Gastroesophageal sphincter (tissue), 4 donors: ENCODE results near the gene CNTNAP2. TPM values are rescaled to one million over a fixed set of nuclear protein-coding genes. Genes with fewer than 3 reads are reported as not detected.

Source experiments
- ATAC-seq: fragments of 150-250 bp; one replicate; pipeline ENCODE4 v1.9.1; 2016; ENCODE audit warnings: mild to moderate bottlenecking, moderate library complexity
- H3K27ac ChIP-seq, 4 donors: fragments of 200-600 bp; sonication (generic) in 3 of 4; 1 replicate in 3 of 4; 2 replicates in 1 of 4; pipeline ENCODE4 v1.5.1; 2016 to 2019
- H3K27me3 ChIP-seq: fragments of 200-600 bp; sonication (generic); one replicate; pipeline ENCODE4 v1.5.1; 2019
- H3K36me3 ChIP-seq, 2 donors: fragments of 200-600 bp; sonication (generic); one replicate each; pipeline ENCODE4 v1.5.1; 2019; ENCODE audit warnings: control low read depth in 1 of 2
- H3K4me1 ChIP-seq, 3 donors: fragments of 200-600 bp; sonication (generic); 1 replicate in 2 of 3; 2 replicates in 1 of 3; pipeline ENCODE4 v1.5.1; 2016 to 2019; ENCODE audit warnings: control low read depth in 2 of 3
- H3K4me3 ChIP-seq, 2 donors: fragments of 200-600 bp; sonication (generic); one replicate each; pipeline ENCODE4 v1.5.1; 2019; ENCODE audit warnings: mild to moderate bottlenecking in 1 of 2, moderate library complexity in 1 of 2
- H3K9me3 ChIP-seq, 3 donors: fragments of 200-600 bp; sonication (generic); one replicate each; pipeline ENCODE4 v1.5.1; 2017 to 2019; ENCODE audit warnings: control low read depth in 2 of 3
- EP300 ChIP-seq: sonication (generic); formaldehyde crosslinking; IDR thresholded peaks from one replicate; pipeline ENCODE4 v1.6.1; 2017; ENCODE audit warnings: antibody characterized with exemption, mild to moderate bottlenecking
- POLR2A ChIP-seq, 2 donors: fragments of 450-650 bp; IDR thresholded peaks; one replicate each; pipeline ENCODE4 v1.6.1; 2017; ENCODE audit warnings: antibody characterized with exemption in 2 of 2, mild to moderate bottlenecking in 2 of 2, moderate library complexity in 1 of 2
- POLR2AphosphoS5 ChIP-seq: sonication (generic); formaldehyde crosslinking; IDR thresholded peaks from one replicate; pipeline ENCODE4 v1.6.1; 2017; ENCODE audit warnings: antibody characterized with exemption
- WGBS, 2 donors: methylation state at CpG; one replicate each; pipeline ENCODE4 v1.1.5; 2018; ENCODE audit warnings: low coverage in 1 of 2; 5-methylcytosine and 5-hydroxymethylcytosine counted together
- total RNA-seq, 4 donors: library from RNA; depleted of rRNA; stranded (reverse); fragments of >200 nt; gene quantifications; one replicate each; pipeline ENCODE4 v1.1.0, GENCODE V29; 2016
- TF ChIP-seq, protein P1 (sequence below), 4 experiments: fragments of 200-600 bp in 2 of 4; fragments of 450-650 bp in 2 of 4; sonication (generic) in 1 of 4; IDR thresholded peaks; one replicate each; pipeline ENCODE4 v1.5.1; 2017 to 2019; ENCODE audit warnings: antibody characterized with exemption in 4 of 4, mild to moderate bottlenecking in 2 of 4, moderate library complexity in 2 of 4

Gene CNTNAP2
- total RNA-seq, 4 donors from 2014 or later: 1.5 to 8.9 (median 3.2) TPM

DNA sequence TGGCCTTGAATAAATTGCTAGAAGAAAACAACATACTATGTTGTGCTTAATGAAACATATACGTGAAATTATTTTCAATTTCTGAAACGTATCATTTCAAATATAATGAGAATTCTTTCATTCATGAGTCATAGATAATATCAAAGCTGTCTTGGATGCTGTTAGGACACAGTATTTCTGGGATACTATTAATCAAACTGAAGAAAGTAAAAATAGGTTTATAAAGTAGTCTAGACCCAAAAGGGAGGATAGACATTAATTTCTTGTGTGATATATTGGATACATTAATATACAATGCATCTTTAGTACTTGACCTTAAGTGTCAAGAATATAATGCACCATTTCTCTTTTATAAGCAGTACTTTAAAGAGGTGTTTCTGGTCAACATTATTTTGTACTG is 89.7 kb downstream of the CNTNAP2 start:
- H3K36me3 ChIP-seq: no peaks in the 10 kb centered on the region
- H3K9me3 ChIP-seq: no peaks in the 10 kb centered on the region
- TF ChIP-seq EP300 (no peak), POLR2A (IDR thresholded peaks at IDR 0.05) (no peak), POLR2AphosphoS5 (no peak)
- TF ChIP-seq, protein P1, sequence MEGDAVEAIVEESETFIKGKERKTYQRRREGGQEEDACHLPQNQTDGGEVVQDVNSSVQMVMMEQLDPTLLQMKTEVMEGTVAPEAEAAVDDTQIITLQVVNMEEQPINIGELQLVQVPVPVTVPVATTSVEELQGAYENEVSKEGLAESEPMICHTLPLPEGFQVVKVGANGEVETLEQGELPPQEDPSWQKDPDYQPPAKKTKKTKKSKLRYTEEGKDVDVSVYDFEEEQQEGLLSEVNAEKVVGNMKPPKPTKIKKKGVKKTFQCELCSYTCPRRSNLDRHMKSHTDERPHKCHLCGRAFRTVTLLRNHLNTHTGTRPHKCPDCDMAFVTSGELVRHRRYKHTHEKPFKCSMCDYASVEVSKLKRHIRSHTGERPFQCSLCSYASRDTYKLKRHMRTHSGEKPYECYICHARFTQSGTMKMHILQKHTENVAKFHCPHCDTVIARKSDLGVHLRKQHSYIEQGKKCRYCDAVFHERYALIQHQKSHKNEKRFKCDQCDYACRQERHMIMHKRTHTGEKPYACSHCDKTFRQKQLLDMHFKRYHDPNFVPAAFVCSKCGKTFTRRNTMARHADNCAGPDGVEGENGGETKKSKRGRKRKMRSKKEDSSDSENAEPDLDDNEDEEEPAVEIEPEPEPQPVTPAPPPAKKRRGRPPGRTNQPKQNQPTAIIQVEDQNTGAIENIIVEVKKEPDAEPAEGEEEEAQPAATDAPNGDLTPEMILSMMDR (IDR thresholded peaks at IDR 0.05): no peak
- WGBS, 2 donors: 46 to 57% methylated on average over 2 of the region's 2 CpGs
- no peaks in the 10 kb centered on the region for H3K27me3 ChIP-seq
- no peak overlapping the region for H3K27ac ChIP-seq
- no peaks in the 10 kb centered on the region for H3K4me1 ChIP-seq
- no peak for ATAC-seq
- no peak overlapping the region for H3K4me3 ChIP-seq

DNA sequence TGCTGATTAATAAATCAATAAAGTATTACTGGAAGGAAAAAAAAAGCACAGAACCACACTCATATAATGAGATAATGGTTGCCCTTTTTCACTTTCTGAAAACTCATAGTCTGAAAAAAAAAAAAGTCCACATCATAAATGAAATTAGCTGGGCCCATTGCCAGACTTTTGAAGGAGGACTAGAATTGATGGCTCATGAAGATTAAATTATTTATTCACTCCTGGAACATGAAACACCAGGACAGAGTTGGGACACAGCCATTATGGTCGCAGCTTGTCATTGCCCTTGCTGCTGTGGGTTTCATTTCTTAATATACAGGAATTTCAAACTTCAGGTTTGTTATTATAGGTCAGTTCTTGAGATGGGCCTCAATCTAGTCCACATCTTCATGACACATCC is 91.9 kb downstream of the CNTNAP2 start:
- Histone ChIP-seq H3K9me3 (no peaks in the 10 kb centered on the region), H3K27me3 (no peaks in the 10 kb centered on the region), H3K4me3 (no peak overlapping the region), H3K36me3 (no peaks in the 10 kb centered on the region), H3K27ac (no peak overlapping the region), H3K4me1 (no peaks in the 10 kb centered on the region)
- TF ChIP-seq POLR2A (IDR thresholded peaks at IDR 0.05) (no peak), EP300 (no peak)
- no peak for ATAC-seq
- 21 to 55% methylated on average over 1 of the region's 1 CpG for WGBS, 2 donors

DNA sequence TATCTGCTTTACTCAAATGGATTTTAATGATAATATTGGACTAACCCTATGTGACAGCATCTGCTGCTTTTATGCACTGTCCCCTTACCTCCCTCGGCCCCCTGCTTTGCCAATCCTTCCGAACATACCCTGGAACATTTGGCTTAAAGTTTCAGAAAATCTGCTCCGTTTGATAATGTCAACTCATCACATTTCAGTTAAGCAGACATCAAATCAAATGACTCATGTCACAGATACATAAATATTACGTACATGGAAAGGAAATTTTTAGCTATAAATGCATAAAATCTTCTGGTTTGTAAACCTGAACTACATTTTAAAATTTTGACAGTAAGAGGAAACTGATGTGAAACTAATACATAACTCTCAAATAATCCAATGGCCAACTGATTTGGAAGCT is 98.2 kb downstream of the CNTNAP2 start:
- no peaks in the 10 kb centered on the region for H3K36me3 ChIP-seq
- ATAC-seq: no peak
- H3K4me3 ChIP-seq: no peak overlapping the region
- H3K27ac ChIP-seq: no peak overlapping the region
- WGBS, 2 donors: 74 to 79% methylated on average over 4 of the region's 4 CpGs
- H3K9me3 ChIP-seq: no peaks in the 10 kb centered on the region
- no peaks in the 10 kb centered on the region for H3K27me3 ChIP-seq
- TF ChIP-seq, protein P1 (IDR thresholded peaks at IDR 0.05): no peak
- no peak for TF ChIP-seq EP300
- TF ChIP-seq POLR2AphosphoS5: no peak
- TF ChIP-seq POLR2A (IDR thresholded peaks at IDR 0.05): no peak
- no peaks in the 10 kb centered on the region for H3K4me1 ChIP-seq

DNA sequence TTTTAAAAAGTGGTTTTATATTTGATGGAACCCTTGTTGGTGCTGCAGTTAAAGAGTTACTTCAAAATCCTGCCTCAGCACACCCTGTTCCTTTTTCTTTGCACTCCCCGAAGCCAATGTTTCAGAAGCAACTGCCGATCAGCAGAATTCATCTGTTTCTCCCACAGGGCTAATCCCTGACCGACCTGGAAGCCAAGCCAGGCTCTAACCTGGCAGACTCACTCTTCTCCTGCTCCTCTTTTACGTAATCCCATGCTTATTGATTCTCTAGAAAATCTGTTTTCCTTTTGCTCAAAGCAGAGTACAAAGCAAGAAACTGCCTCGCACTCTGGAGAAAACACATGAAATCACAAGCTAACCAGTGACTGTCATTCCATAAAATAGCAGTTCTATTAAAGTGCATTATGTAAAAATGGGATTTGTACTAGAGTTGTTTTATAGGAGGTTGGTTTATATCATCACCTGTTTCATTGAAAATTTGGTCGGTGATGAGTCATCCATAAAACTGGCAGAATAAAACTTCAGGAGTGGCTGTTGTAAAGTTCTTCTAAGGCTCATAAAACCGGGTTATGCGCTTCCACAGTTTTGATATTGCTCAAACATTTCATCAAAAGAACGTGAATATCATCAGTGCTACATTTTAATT is 99.9 kb downstream of the CNTNAP2 start:
- Histone ChIP-seq H3K9me3 (no peaks in the 10 kb centered on the region), H3K4me3 (no peak overlapping the region), H3K36me3 (no peaks in the 10 kb centered on the region), H3K4me1 (no peaks in the 10 kb centered on the region), H3K27me3 (no peaks in the 10 kb centered on the region), H3K27ac (no peak overlapping the region)
- ATAC-seq: no peak
- 48 to 54% methylated on average over 9 of the region's 9 CpGs for WGBS, 2 donors
- TF ChIP-seq POLR2AphosphoS5: no peak
- no peak for TF ChIP-seq EP300
- TF ChIP-seq, protein P1 (IDR thresholded peaks at IDR 0.05): no peak
- no peak for TF ChIP-seq POLR2A (IDR thresholded peaks at IDR 0.05)

DNA sequence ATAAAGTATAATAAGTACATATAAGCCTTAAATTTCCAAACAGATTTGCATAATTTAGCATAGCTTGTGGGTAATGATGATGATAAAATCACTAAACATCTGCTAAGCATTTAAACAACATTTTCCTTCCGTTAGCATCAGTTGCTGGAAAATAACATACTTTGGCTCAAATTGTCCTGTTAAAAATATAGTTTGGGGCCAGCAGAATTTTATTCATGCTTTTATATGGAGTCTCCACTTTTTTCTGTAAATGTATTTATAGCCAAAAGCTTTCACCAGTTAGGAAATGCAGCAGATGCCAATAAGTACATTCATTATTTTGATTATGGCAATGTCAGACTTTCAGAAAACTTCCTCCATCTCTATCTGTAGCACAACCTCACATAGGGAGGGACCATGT is 107.2 kb downstream of the CNTNAP2 start:
- ATAC-seq: no peak
- Histone ChIP-seq H3K9me3 (no peaks in the 10 kb centered on the region), H3K4me1 (no peaks in the 10 kb centered on the region), H3K27me3 (no peaks in the 10 kb centered on the region), H3K36me3 (no peaks in the 10 kb centered on the region), H3K4me3 (no peak overlapping the region), H3K27ac (no peak overlapping the region)
- WGBS, 2 donors: 40 to 83% methylated on average over 1 of the region's 1 CpG
- no peak for TF ChIP-seq POLR2A (IDR thresholded peaks at IDR 0.05)
- TF ChIP-seq, protein P1 (IDR thresholded peaks at IDR 0.05): no peak
- TF ChIP-seq EP300: no peak
- TF ChIP-seq POLR2AphosphoS5: no peak
